GM23338 (cell line): Measurements from ENCODE around the gene UGGT2. TPM values are rescaled to one million over a fixed set of nuclear protein-coding genes. Genes with fewer than 3 reads are reported as not detected.
A peak's percentile ranks its signal among the peaks of the same experiment; 100 is the strongest.

ENCODE experiments used
- ATAC-seq: fragments of 200-7000 bp; cut with Tn5 transposase; 3 replicates; pipeline ENCODE4 v1.9.1; 2020
- DNase-seq: peaks from one replicate; pipeline ENCODE4 v3.0.0-alpha.2; 2015; ENCODE audit warnings: low spot score
- H2AFZ ChIP-seq: fragments of 200-600 bp; sonication (generic); 2 replicates; pipeline ENCODE4 v1.8.0; 2016; ENCODE audit warnings: antibody characterized with exemption, mild to moderate bottlenecking, moderate library complexity
- H3F3A ChIP-seq: fragments of 200-600 bp; sonication (generic); replicated peaks from 2 replicates; pipeline ENCODE4 v1.8.0; 2017; ENCODE audit warnings: antibody characterized with exemption, mixed run types, low read depth
- H3K27ac ChIP-seq: fragments of 200-600 bp; sonication (generic); 2 replicates; pipeline ENCODE4 v1.6.1; 2016; ENCODE audit warnings: low read depth
- H3K27me3 ChIP-seq: fragments of 200-600 bp; sonication (generic); 2 replicates; pipeline ENCODE4 v1.8.0; 2016; ENCODE audit warnings: mild to moderate bottlenecking, mixed run types, moderate library complexity; ENCODE audit not compliant: insufficient read depth
- H3K36me3 ChIP-seq: fragments of 200-600 bp; sonication (generic); 2 replicates; pipeline ENCODE4 v1.8.0; 2016; ENCODE audit warnings: mild to moderate bottlenecking; ENCODE audit not compliant: insufficient read depth
- H3K4me1 ChIP-seq: fragments of 200-600 bp; sonication (generic); 2 replicates; pipeline ENCODE4 v1.8.0; 2016; ENCODE audit warnings: mild to moderate bottlenecking, moderate library complexity; ENCODE audit not compliant: insufficient read depth
- H3K4me2 ChIP-seq: fragments of 200-600 bp; sonication (generic); 2 replicates; pipeline ENCODE4 v1.7.1; 2017; ENCODE audit warnings: mixed run types
- H3K4me3 ChIP-seq: fragments of 200-600 bp; sonication (generic); 2 replicates; pipeline ENCODE4 v1.6.1; 2016; ENCODE audit warnings: mixed run types
- H3K79me2 ChIP-seq: fragments of 200-600 bp; sonication (generic); replicated peaks from 2 replicates; pipeline ENCODE4 v1.8.0; 2017; ENCODE audit warnings: mild to moderate bottlenecking; ENCODE audit not compliant: insufficient read depth
- H3K9me2 ChIP-seq: fragments of 200-600 bp; sonication (generic); 2 replicates; pipeline ENCODE4 v1.8.0; 2017; ENCODE audit not compliant: insufficient read depth
- H4K20me1 ChIP-seq: fragments of 200-600 bp; sonication (generic); replicated peaks from 2 replicates; pipeline ENCODE4 v1.8.0; 2017; ENCODE audit warnings: mild to moderate bottlenecking; ENCODE audit not compliant: insufficient read depth
- H3K27ac Mint-ChIP-seq: 2 replicates; pipeline ENCODE4 v1.8.0; 2020; ENCODE audit warnings: inconsistent platforms, mild to moderate bottlenecking, moderate library complexity, mixed read lengths
- H3K27me3 Mint-ChIP-seq: 3 replicates; pipeline ENCODE4 v1.8.0; 2022; ENCODE audit warnings: low read depth, mild to moderate bottlenecking, moderate library complexity, mixed read lengths, inconsistent platforms; ENCODE audit not compliant: insufficient read depth, poor library complexity
- H3K36me3 Mint-ChIP-seq: 3 replicates; pipeline ENCODE4 v1.8.0; 2021; ENCODE audit warnings: low read depth, mild to moderate bottlenecking, inconsistent platforms, moderate library complexity, mixed read lengths
- H3K4me1 Mint-ChIP-seq: 3 replicates; pipeline ENCODE4 v1.8.0; 2020; ENCODE audit warnings: mild to moderate bottlenecking, inconsistent platforms, mixed read lengths
- H3K4me3 Mint-ChIP-seq: 3 replicates; pipeline ENCODE4 v1.8.0; 2021; ENCODE audit warnings: moderate library complexity, mild to moderate bottlenecking, inconsistent platforms, mixed read lengths
- H3K9me3 Mint-ChIP-seq: 3 replicates; pipeline ENCODE4 v1.8.0; 2020; ENCODE audit warnings: moderate library complexity, mild to moderate bottlenecking, inconsistent platforms, mixed read lengths
- CREB1 ChIP-seq: fragments of 250-450 bp; sonication (Bioruptor Pico); IDR thresholded peaks from 2 replicates; pipeline ENCODE4 v1.5.0; 2020; ENCODE audit warnings: low read depth, mild to moderate bottlenecking, moderate library complexity
- CTCF ChIP-seq, 2 experiments: fragments of 200-600 bp in 1 of 2; sonication (generic) in 1 of 2; conservative IDR thresholded peaks; 2 replicates each; pipeline versions ENCODE4 v1.5.1 to v1.6.1; 2016 to 2017; ENCODE audit warnings: antibody characterized with exemption in 2 of 2, low read depth in 2 of 2, mild to moderate bottlenecking in 2 of 2, moderate library complexity in 1 of 2
- ETS1 ChIP-seq: IDR thresholded peaks from 2 replicates; pipeline ENCODE4 v1.6.1; 2016; ENCODE audit warnings: antibody characterized with exemption
- EZH2 ChIP-seq: fragments of 200-600 bp; sonication (generic); IDR thresholded peaks from one replicate; pipeline ENCODE4 v1.8.0; 2017; ENCODE audit warnings: antibody characterized with exemption, mild to moderate bottlenecking, low read depth; ENCODE audit not compliant: unreplicated experiment
- JUNB ChIP-seq: IDR thresholded peaks from one replicate; pipeline ENCODE4 v1.6.1; 2016; ENCODE audit warnings: antibody characterized with exemption; ENCODE audit not compliant: unreplicated experiment
- NANOG ChIP-seq: IDR thresholded peaks from 2 replicates; pipeline ENCODE4 v1.6.1; 2016; ENCODE audit warnings: antibody characterized with exemption, borderline replicate concordance
- POLR2AphosphoS5 ChIP-seq: IDR thresholded peaks from 2 replicates; pipeline ENCODE4 v1.6.1; 2016; ENCODE audit warnings: antibody characterized with exemption, low read depth
- STAT1 ChIP-seq: IDR thresholded peaks from one replicate; pipeline ENCODE4 v1.6.1; 2016; ENCODE audit warnings: antibody characterized with exemption; ENCODE audit not compliant: unreplicated experiment
- ZNF114 ChIP-seq: fragments of 250-450 bp; sonication (Bioruptor Pico); IDR thresholded peaks from 2 replicates; pipeline ENCODE4 v1.5.0; 2020; ENCODE audit warnings: mild to moderate bottlenecking, moderate library complexity
- ZNF331 ChIP-seq: fragments of 250-450 bp; sonication (Bioruptor Pico); IDR thresholded peaks from 2 replicates; pipeline ENCODE4 v1.5.0; 2020; ENCODE audit warnings: low read depth, mild to moderate bottlenecking, moderate library complexity
- polyA plus RNA-seq: library from polyadenylated mRNA; unstranded; fragments of >200 nt; fragmentation: Nextera tagmentation; extraction: Ambion mirVana; gene quantifications from 2 replicates; pipeline ENCODE4 v1.2.1, GENCODE V29; 2016
- total RNA-seq: library from RNA; depleted of rRNA; stranded (reverse); fragments of >200 nt; shearing (Covaris generic); gene quantifications from 2 replicates; pipeline ENCODE4 v1.2.3, GENCODE V29; 2014

UGGT2 gene
- total and polyA plus RNA-seq, 2 experiments from 2014 or later, result 44.0 to 60.5 TPM

GRCh38 chr13:96080676-96081075 lies 27.5 kb upstream of the UGGT2 start (continued):
- TF ChIP-seq ETS1 (no peak), POLR2AphosphoS5 (no peak), ZNF331 (no peak), NANOG (no peak), JUNB (no peak), CREB1 (CRISPR knock-in tag) (no peak), STAT1 (no peak), ZNF114 (CRISPR knock-in tag) (no peak), EZH2 (no peak)

GRCh38 chr13:96075953-96076543 lies 22.8 kb upstream of the UGGT2 start:
- TF ChIP-seq CTCF (conservative IDR thresholded peaks at IDR 0.05; ENCODE audit: low read depth in 2 of 2) (peak; percentile 51 to 78), NANOG (no peak)
- no peak for ATAC-seq
- Histone ChIP-seq H3K4me3 (no peak overlapping the region), H2AFZ (no peak overlapping the region), H3K27ac (no peak overlapping the region), H3K4me1 (no peaks in the 10 kb centered on the region), H3K4me2 (no peak overlapping the region), H3F3A (no peaks in the 10 kb centered on the region), H3K79me2 (no peaks in the 10 kb centered on the region), H4K20me1 (no peaks in the 10 kb centered on the region), H3K27me3 (no peaks in the 10 kb centered on the region), H3K36me3 (no peaks in the 10 kb centered on the region), H3K9me2 (no peaks in the 10 kb centered on the region)
- peaks cover 3% of the 10 kb centered on the region for H3K27me3 Mint-ChIP-seq
- no peaks in the 10 kb centered on the region for H3K36me3 Mint-ChIP-seq
- peaks cover 4% of the 10 kb centered on the region for H3K4me1 Mint-ChIP-seq
- no peak overlapping the region for H3K4me3 Mint-ChIP-seq
- no peak overlapping the region for H3K27ac Mint-ChIP-seq
- no peaks in the 10 kb centered on the region for H3K9me3 Mint-ChIP-seq
- peak; percentile 57 for DNase-seq

GRCh38 chr13:96072392-96072791 lies 19.2 kb upstream of the UGGT2 start:
- Histone ChIP-seq H4K20me1 (no peaks in the 10 kb centered on the region), H3K4me3 (no peak overlapping the region), H3K79me2 (no peaks in the 10 kb centered on the region), H2AFZ (0 out of 2 replicates have a peak overlapping the region, but pooled peaks have one; percentile 56), H3K36me3 (no peaks in the 10 kb centered on the region), H3K9me2 (peaks cover 7% of the 10 kb centered on the region; the same call in 1 of the 2 replicates), H3K27ac (no peak overlapping the region), H3K4me2 (no peak overlapping the region), H3K4me1 (no peaks in the 10 kb centered on the region), H3F3A (no peaks in the 10 kb centered on the region), H3K27me3 (no peaks in the 10 kb centered on the region)
- TF ChIP-seq CTCF (conservative IDR thresholded peaks at IDR 0.05; ENCODE audit: low read depth in 2 of 2) (peak; percentile 44 to 51), POLR2AphosphoS5 (no peak)
- Mint-ChIP-seq H3K27me3 (peaks cover 2% of the 10 kb centered on the region), H3K9me3 (no peaks in the 10 kb centered on the region), H3K27ac (no peak overlapping the region), H3K4me3 (no peak overlapping the region), H3K4me1 (peaks cover 4% of the 10 kb centered on the region), H3K36me3 (no peaks in the 10 kb centered on the region)
- DNase-seq (peak; percentile 69), ATAC-seq (peak; percentile 92)
